NCI-H446 (cell line): Measurements from ENCODE around the gene RIN3.
A peak's percentile ranks its signal among the peaks of the same experiment; 100 is the strongest.
"Not testable (repeated sequence)": the region's sequence is repeated elsewhere in the genome, so short reads cannot be mapped to it uniquely, and the experiment has no call there.

ENCODE experiments used
- DNase-seq, 2 experiments: peaks; one replicate each; lab custom pipeline; 2025; lab: John Stamatoyannopoulos, UW

Gene RIN3

DNA sequence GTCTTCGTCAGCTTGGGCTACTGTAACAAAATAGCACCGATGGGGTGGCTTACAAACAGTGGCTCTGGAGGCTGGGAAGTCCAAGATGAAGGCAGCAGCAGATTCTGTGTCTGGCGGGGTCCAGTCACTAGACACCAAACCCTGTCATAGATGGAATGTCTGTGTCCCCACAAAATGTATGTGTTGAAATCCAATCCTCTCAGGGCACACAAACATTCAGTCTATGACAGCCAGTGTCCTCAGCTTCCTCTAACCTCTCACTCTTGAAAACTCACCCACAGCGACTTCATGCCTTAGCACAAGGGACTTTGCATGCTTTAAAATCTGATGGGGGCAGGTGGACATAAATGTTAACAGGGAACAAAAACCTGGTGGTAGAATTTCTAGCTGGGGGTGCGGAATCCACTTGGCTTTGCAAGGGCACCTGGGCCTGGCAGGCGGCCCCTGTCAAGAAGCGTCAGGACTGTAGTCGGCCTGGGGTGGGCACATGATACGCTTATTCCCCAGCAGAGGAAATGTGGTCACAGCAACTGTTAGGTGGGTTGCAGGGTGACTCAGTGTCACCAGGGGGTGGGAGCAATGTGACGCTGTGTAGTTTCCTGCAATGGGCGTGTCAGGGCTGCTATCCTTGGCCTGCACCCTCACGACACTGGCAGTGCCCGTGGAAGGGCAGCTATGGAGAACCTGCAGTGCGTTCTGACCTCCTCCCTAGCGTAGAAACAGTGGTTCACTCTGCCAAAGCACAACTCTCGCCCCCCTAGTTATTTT lies 17.7 kb downstream of the RIN3 start:
- no peak for DNase-seq

DNA sequence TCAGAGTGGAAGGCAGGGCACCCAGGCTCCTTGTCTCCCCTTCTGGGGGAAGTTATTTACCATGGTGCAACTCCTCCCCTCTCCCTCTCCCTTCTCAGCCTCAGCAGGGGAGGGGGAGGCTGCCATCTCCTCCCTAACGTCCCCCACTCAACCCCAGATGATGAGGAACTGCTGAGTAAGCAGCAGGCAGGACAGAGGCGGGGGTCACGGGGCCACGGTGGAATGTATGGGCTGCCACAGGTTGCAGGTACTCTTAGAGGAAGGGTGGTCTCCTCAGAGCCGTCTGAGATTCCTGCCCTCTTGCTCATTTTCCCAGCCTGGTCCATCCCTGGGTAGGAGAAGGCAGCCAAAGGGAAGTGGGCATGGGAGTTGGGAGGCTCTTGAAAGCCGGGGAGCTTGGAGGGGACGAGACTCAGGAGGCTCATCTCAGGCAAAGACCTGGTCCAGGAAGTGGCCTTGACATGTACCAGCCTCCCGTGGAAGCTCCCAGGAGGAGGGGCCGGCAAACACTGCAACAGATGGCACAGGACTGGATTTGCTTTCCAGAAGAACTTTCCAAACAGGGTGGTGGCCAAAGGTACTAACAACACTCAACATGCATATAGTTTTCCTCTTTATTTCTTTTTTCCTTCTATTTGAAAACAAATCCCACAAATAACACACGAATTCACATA lies 19.0 kb downstream of the RIN3 start:
- peak in 1 of 2 experiments; percentile 24 for DNase-seq

DNA sequence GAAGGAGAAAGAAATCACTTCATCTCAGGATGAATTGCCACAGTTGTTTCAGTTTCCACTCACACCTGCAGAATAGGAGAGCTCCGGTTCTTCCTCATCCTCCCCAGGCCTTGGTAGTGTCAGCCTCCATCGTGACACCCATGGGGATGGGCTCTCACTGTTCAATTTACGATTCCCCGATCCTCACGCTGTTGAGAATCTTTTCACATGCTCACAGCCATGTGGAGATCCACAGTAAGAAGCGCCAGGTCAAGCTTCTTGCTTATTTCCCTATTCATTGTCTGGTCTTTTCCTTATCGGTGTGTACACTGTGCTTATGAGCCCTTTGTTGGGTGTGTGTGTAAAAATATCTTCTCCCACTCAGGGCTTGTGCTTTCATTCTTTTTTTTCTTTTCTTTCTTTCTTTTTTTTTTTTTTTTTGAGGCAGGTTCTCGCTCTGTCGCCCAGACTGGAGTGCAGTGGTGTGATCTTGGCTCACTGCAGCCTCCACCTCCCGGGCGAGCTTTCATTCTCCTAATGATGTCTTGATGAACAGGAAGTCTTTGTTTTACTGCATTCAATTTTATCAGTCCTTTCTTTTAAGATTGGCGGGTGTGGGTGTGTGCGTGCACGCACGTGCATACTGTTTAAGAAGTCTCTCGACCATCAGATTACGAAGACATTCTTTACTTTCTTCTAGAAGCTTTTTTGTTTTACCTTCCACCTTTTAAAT lies 21.5 kb downstream of the RIN3 start:
- DNase-seq: no peak

DNA sequence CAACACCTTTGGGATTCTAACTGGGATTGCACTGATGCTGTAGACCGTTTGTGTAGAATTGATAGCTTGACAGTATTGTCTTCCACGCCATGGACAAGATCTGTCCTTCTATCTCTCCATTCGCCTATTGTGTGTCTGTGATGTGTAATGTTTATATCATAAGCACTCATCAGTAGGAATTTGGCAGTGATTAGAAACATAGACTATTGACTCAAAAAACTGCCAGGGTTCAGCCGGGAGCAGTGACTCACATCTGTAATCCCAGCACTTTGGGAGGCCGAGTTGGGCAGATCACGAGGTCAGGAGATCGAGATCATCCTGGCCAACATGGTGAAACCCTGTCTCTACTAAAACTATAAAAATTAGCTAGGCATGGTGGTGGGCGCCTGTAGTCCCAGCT lies 22.6 kb downstream of the RIN3 start:
- DNase-seq: not testable (repeated sequence)

DNA sequence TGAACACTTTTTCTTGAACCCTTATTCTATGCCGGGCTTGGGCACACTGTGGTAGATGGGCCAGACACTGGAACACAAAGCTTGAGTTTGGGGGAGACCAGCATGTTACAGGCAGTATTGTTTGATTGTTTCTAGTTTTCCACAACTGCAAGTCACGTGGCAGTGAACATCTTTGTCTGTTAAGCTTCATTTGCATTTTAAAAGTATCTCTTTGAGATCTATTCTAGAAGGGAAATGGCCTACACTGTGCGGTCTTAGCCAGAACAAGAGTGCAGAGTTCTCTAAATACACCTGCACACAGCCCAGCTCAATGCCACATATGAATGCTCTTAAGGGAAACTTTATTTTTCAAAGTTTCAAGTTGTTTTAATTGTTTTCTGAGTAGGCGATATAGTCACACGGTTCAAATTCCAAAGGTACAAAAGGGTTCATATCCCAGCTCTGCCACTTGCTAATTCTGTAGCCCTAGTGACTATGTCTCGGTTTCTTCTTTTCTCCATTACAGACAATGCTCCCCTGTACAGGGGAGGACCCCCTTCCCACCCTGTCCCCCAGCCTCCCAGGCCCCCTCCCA lies 24.9 kb downstream of the RIN3 start:
- DNase-seq: no peak

DNA sequence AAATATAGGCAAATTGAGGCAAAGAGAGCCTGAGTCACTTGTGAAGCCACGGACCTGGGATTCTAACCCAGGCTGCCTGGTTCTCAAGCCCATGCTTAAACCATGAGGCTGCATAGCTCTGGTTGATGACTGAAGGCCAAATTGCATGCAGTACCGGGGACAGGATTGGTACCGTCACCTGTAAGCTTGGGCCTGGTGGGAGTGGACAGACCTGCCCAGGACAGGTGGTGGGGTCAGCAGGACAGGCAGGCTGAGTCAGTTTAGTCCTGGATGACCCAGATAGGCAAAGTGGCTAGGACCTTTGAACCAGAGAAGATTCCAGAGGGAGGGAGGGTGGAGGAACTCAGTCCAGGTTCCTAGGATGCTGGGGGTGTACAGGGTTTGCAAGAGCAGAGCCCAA lies 25.8 kb downstream of the RIN3 start:
- no peak for DNase-seq

DNA sequence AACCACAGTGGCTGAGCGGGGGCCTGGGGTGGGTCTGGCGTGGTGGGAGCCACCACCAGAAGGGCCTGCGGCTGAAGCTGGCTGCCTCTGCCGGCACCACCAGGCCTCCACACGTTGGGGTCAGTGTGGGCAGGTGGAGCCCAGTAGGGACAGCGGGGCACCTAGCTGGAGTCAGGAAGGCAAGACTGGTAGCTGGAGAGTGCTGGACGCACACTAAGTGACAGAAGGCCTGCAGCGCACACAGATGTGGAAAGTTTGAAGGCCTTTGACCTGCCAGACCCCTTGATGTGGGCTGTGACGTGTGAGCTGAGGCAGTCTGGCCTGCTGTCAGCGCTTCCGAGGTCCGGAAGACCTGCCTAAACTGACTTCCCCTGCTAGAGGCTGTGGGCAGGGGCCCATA lies 26.3 kb downstream of the RIN3 start:
- no peak for DNase-seq

DNA sequence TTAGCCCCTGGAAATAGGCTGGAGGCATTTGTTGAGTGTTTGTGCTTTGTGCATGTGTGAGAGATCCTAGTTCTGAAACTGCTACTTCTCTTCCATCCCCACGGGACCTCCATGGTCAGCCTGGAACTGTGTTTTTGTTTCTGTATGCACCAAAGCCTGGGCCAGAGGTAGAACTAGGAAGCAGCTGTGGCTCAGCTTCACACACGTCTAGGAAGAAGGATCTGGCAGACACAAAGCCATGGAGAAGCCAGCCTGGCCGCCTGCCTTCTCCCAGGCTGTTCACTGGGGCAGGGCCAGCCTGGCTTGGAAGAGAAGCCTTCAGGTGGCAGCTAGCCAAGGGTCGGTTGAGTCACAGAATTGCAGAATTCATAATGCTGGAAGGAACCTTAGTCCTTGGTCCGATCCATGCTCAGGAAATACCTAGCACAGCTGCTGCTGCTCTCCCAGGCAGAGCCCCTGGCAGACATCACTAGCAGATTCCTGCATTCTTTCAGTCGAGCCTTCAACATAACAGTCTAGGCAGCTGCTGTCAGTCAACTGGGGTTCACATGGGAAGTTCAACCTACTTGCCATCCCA lies 27.0 kb downstream of the RIN3 start:
- peak; percentile 54 to 85 for DNase-seq

DNA sequence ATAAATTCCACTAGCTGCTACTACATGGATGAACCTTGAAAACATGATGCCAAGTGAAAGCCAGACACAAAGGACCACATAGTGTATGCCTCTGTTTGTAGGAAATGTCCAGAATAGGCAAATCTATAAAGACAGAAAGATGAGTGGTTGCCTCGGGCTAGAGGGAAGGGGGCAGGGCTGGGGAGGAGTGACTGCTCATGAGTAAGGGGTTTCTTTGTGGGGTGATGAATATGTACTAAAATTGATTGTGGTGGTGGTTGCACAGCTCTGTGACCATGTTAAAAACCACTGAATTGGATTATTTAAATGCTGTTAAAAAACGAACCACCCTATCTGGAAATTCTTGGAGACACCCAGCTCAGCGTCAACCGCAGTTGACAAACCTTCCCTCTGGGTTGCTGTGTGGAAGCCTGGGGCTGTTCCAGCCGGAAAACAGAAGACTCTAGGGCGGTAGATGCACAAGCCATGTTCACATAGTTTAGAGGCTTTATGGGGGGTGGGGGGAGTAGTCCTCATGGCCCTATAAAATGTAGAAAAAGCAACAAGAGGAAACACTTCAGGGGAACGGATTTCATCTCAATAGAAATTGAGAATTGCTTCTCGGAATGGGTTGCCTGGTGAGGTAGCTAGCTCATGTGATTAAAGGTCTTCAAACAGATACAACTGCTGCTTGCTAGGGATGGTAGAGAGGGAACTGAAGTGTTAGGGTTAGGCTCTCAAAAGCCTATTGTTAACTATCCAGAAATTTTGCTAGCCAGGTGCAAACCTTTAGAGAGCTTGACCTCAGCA lies 29.4 kb downstream of the RIN3 start:
- DNase-seq: no peak

DNA sequence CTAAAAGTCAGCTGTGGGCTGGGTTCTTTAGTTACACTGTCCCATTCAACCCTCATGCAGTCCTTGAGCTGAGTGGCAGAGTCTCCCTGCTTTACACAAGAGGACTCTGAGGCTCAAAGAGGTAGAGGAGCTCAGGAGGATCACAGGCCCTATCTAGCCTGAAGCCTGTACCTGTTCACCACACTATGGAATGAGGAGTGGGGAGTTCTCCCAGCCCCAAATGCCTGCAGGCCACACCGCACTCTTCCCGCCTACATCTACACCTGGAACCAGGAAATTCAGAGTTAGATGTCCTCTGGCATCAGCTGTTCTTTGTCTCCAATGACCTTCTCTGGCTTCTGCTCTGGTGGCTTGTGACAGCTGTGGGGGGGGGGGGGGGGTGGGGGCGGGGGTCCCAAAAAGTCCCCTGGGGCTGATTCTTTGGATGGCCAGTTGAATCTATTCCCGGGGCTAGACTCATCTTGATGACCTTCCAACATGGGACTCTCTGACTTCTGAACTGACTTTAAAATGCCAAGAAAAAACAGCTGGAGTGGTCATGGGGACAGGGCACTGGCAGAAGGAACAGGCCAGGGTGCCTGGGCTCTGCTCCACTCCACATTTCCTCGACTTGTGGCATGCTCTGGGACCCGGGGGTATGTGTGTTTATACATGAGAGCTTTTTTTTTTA lies 30.6 kb downstream of the RIN3 start:
- DNase-seq: no peak

DNA sequence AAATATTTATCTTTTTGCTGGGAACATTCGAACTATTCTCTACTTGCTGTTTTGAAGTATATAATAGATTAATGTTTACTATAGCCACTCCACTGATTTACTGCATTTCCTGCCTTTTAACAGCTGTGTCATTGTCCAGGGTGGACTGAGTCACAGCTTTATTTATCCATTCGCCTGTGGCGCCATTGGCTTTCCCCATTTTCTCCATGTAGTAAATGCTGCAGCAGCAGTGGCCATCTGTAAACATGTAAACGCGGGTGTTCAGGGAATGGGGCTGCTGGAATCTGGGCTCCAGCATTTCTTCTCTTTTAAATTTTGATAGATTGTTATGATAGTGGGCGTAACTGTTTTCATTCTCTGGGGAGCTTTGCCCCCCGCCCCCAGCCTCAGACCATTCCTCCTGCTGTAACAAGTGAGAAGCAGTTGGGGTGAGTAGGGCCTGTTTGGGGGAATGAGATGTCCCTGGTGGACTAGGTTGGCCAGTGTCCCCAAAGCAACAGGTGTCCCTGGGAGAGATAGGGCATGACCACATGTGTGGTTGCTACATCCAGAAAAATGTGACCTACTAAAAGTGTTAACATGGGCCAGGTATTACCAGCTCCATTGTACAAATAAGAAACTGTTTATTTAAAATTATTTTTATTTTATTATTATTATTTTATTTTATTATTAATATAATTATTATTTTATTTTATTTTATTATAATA lies 32.9 kb downstream of the RIN3 start:
- no peak for DNase-seq

DNA sequence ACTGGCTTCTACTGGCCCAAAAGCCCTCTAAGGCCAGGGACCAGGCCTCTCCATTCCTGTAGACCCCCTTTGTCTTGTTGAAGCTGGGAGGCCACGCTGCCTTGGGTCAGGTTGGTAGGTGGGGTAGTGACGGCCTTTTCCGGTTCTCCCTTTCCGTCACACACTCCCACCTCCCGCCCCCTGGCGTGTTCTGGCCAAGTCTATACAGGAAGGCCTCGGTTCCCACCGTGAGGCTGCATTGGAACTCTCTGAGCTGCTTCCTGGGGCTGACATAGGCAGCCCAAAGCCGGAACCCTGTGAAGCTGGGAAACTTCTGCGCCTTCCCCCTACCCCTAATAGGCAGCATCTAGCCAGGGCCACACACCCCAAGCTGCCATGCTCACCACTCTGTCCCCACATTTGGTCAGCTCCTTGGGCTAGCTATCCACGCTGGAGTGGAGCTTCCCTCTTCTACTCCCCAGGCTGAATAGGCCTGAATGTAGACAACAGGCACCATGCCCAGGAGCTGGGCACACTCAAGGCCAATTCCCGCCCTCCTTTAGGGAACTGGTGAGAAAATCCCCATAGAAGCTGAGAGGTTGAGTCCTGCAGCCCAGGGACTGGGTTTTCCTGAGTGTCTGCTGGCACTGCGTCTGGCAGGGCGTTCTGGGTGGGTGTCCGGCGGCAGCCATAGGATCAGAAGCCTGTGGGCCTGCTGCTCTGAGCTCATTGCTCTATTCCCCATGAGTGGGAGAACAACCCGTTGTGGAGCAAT lies 35.7 kb downstream of the RIN3 start:
- no peak for DNase-seq

DNA sequence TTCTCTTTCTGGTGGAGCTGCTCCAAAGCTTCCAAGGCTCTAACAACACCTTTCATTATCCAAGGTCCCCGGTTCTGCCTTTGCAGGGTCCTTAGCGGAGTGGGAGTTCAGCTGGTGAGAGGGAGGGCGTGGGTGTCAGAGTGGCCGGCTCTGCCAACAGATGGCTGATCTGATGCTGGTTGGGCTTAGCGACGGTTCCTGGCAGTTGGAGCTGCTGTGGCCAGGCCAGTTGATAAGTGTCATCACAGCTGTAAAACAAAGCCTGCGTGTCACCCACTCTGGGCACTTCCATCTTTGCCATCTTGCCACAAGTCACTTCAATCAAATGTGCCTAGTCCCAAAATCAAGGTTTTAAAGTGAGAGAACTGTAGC lies 36.3 kb downstream of the RIN3 start:
- DNase-seq: no peak

DNA sequence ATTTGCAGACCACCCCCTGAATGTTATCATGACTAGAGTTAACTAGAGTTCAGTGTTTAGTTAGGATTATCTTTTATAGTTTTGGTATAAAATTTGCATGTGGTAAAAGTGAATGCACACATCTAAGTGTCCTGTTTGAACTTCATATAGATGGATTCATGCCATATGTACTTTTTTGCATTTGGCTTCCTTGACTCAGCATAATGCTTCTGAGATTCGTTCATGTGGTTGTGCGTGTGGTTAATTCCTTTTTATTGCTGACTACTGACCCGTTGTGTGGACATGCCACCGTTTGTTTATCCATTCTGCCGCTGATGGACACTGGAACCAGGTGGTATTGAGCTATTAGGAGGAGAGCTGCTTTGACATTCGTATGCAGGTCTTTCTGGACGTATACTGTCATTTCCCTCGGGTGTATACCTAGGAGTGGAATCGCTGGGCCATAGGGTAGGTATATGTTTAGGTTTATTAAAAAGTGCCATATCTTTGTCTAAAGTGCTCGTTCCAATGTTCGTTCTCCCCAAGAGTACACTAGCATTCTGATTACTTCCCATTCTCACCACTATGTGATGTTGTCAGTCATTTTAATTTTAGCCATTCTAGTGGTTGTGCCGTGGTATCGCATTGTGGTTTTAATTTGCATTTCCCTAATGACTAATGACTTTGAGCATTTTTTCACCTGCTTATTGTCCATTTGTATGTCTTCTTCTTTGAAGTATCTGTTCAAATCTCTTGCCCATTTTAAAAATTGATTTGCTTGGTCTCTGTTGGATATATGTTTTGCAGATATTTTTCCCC lies 37.7 kb downstream of the RIN3 start:
- DNase-seq: no peak

DNA sequence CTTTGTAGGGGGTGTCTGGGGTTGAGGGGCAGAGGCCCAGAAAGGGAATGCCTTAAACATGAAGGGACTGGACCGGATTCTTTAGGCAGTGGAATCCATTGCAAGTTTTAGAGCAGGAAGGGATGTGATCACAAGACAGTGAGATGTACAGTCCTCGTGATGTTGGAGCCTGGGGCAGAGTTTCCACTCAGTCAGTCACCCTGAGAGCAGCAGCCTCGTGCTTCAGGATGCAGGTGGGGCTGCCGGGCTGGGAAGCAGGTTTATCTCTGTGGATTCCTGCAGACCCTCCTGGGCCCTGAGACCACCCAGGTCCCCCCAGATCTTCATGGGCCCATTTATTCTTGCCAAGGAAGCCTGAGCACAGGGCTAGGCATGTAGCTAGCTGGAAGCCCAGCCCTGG lies 38.5 kb downstream of the RIN3 start:
- no peak for DNase-seq

DNA sequence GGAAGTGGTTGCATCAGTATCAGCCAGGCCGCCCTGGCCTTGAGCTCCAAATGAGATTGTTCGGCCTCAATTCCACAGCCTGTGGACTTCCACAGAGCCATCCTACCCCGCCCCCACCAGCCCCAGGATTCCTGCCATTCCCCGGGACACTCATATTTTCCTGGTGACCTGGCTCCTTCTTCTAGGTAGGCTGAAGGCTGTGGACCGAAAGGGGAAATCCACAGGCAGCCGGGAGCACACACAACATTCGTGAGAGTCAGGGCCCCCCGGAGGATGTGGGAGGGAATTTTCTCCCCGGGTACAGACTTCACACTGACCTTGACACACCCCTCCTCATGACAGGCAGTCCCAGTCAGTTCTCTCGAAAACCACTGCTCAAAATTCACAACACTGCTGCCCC lies 39.9 kb downstream of the RIN3 start:
- DNase-seq: no peak

DNA sequence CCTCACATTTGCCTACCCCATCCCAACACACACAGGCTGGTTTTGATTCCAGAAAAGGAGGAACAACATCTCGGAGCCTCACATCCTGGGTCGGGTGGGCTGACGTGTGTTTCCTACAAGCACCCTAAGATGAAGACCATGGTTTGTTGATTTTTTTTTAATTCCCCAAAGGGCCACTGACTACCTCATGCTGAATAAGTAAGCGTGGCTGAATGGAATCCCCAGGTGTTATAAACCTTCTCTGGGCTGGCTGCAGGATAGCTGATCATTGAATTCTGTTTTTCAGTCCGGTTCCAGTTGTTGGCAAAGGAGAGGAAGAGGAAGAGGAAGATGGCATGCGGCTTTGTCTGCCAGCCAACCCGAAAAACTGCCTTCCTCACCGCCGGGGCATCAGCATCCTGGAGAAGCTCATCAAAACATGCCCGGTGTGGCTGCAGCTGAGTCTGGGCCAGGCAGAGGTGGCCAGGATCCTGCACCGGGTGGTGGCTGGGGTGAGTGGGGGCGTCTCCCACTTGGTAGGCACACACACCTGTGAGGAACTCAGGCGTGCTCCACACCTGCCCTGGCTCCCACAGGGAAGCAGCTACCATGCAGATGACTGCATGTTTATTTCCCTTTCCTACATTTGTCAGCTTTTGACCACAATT lies 42.0 kb downstream of the RIN3 start:
- DNase-seq: no peak

DNA sequence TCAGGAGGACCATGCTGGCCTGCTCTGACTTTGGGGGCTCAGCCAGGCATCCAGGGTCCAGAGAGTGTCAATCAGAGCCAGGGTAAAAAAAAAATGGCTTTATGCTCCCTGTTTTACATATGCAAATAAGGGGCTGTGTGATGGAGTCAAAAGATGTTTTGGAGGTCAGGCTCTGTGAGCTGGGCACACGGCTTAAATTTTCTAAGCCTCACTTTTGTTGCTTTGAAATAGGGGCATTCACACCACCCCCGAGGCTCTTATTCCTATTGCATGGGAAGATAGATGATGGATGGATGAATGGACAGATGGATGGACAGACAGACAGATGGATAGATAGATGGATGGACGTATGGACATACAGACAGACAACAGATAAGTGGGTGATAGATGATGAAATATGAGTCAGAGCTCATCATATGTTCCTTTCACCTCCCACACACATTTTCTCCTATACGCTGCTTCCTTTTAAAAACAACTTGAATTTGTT lies 42.7 kb downstream of the RIN3 start:
- no peak for DNase-seq
